GM21723 (cell line): Measurements from ENCODE around the gene AWAT1.
A peak's percentile ranks its signal among the peaks of the same experiment; 100 is the strongest.
"Not testable (repeated sequence)": the region's sequence is repeated elsewhere in the genome, so short reads cannot be mapped to it uniquely, and the experiment has no call there.

Experiments used
- ATAC-seq: cut with Tn5 transposase; IDR thresholded peaks from one replicate; pipeline ENCODE4 v1.9.1; 2021; ENCODE audit warnings: mild to moderate bottlenecking, moderate library complexity; ENCODE audit not compliant: unreplicated experiment

Gene AWAT1

GRCh38 chrX:70234355-70234754, at the start of gene AWAT1:
Gene AWAT1 (plus strand): TSS chrX:70234655. CDS start chrX:70234696, 41 bp downstream.
- no peak for ATAC-seq

DNA sequence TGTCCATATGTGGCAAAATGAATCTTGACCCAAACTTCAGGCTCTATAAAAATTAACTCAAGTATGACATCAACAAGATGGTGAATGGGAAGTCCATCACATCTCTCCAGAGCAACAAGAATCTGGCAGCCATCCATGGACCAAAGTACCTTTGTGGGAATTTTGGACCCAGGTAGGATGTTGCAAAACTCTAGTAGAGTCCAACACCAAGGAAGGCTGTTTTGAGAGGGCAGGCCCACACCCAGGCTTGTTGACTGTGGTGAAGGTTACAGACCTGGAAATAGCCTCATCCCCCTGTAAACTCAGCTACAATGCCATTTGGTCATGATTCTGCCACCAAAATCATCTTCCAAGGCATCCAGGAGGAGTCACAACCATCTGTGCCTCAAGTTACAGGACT, 44.2 kb upstream of the AWAT1 start:
- ATAC-seq: no peak

GRCh38 chrX:70196961-70197720, 37.3 kb upstream of the AWAT1 start:
- ATAC-seq: peak; percentile 86

DNA sequence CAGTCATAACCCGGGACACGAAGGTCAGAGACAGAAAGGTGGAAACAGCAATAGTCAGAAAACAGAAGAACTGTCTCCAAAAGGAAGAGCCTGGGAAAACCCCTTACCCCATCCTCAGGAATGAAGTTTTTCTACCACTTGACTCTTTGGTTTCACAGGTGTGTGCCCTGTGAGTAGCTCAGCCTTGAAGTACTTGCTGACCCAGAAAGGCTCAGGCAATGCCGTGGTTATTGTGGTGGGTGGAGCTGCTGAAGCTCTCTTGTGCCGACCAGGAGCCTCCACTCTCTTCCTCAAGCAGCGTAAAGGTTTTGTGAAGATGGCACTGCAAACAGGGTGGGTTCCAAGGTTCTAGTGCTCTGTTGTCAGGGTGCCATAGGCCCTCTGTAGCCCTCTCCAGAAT, 32.7 kb upstream of the AWAT1 start:
- ATAC-seq: no peak

GRCh38 chrX:70208479-70208878, 26.0 kb upstream of the AWAT1 start:
- no peak for ATAC-seq

GRCh38 chrX:70209570-70209969, 24.9 kb upstream of the AWAT1 start:
- ATAC-seq: not testable (repeated sequence)

GRCh38 chrX:70219938-70220764, 14.3 kb upstream of the AWAT1 start:
- no peak for ATAC-seq

DNA sequence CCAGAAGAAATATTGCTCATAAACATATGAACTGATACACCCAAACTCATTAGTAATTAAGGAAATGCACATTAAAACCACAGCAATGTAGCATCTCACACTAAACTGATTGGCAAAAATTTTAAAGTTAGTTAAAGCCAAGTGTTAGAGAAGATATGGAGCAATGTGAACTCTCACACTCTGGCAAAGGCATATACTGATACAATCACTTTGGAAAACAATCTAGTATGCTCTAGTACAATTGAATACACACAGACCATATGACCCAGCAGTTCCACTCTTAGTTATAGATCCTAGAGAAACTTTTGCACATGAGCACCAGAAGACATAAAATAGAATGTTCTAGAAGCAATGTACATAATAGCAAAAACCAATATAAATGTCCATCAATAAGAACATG, 8.4 kb upstream of the AWAT1 start:
- ATAC-seq: no peak

- ATAC-seq: no peak
Measured at GRCh38 chrX:70226687-70227086, 7.8 kb upstream of the AWAT1 start.

- ATAC-seq: no peak
Measured at GRCh38 chrX:70231666-70232065, 2.8 kb upstream of the AWAT1 start.

DNA sequence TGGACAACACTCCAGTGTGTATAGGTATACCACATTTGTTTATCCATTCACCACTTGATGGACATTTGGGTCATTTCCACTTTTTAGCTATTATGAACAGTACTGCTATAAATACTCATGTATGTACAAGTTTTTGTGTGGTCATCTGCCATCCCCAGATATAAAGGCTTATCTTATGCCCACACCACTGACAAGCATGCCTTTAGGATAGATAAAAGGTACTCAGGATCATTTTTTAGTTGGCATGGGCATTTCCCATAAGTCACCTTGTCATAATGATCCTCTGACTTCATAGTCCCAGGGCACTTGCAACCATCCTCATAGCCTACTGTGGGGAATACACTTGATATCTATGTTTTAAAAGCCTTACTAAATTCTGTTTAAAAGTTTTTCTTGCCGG, 6.3 kb downstream of the AWAT1 start:
- ATAC-seq: no peak

- no peak for ATAC-seq
Measured at GRCh38 chrX:70241501-70241900, 7.0 kb downstream of the AWAT1 start.

GRCh38 chrX:70243601-70244000, 9.1 kb downstream of the AWAT1 start:
- ATAC-seq: not testable (repeated sequence)

DNA sequence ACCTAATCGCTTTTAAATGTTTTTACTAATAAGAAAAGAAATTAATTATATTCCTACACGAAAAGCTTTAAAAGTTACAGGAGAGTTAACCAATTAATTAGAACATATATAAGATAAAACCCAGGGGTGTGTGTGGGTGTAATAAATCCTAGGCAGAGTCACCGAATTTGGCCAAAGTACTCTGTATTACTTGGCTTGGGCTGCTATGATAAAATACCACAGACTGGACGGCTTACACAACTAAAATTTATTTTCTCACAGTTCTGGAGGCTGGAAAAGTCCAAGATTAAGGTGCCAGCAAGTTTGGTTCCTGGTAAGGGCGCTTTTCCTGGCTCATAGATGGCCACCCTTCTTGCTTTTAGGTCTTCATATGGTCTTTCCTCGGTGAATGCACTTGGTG, 10.4 kb downstream of the AWAT1 start:
- no peak for ATAC-seq

DNA sequence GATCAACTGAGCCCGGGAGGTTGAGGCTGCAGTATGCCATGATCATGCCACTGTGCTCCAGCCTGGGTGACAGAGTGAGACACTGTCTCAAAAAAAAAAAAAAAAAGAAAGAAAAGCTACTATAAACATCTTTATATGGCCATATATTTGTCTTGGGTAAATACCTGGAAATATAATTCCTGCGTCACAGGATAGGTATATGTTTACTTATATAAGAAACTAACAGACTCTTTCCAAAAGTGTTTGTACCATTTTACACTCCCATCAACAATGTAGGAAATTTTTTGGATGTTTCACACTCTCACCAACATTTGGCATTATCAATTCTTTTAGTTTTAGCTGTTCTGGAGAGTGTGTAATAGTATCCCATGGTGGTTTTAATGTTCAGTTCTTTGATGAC, 12.8 kb downstream of the AWAT1 start:
- ATAC-seq: no peak

DNA sequence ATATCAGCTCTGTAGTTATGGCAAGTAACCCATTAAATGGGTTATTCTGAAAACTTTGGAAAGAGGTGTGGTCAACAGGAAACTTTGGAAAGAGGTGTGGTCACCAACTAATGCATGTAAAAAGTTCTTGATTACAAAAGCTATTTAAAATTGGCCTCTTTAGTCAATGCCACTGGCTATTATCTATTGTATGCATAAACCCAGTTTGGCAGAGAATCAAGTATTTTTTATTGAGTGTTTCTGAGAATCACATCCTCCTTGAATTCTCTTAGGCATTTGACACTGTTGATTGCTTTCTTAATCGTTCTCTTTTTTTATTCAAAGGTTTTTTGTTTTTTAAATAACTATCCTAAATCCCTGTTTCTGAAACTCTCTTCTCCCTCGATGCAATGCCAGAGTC, 18.0 kb downstream of the AWAT1 start:
- ATAC-seq: no peak

DNA sequence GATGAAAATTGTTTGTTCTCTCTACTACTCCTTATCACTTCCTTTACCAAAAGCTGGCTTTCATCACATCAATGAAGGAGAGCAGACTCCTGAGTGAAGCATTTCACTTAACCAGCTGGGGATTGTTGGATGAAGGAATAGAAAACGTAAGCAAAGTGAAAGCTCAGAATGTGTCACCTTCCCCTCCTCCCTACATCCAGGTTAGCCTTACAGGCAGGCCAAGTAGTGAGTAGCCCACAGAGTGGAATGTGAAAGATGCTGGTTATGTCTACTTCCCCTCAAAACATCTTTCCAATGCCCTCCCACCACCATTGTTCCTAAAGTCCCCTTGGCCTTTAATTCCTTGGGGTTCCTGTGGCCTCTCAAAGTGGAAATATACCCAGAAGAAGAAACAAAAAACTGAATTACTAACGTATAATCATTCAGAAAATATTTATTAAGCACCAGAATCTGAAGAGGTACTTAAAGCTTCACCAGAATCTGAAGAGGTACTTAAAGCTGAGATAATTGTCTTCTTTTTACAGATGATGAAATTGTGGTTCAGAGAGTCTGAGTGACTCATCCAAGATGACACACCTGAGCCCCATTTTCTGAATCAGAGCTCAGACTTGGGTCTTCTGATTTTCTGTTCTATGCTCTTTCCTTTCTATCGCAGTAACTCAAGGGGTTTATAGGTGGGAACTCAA, 19.1 kb downstream of the AWAT1 start:
- ATAC-seq: no peak

GRCh38 chrX:70254063-70254400, 19.6 kb downstream of the AWAT1 start:
- no peak for ATAC-seq

DNA sequence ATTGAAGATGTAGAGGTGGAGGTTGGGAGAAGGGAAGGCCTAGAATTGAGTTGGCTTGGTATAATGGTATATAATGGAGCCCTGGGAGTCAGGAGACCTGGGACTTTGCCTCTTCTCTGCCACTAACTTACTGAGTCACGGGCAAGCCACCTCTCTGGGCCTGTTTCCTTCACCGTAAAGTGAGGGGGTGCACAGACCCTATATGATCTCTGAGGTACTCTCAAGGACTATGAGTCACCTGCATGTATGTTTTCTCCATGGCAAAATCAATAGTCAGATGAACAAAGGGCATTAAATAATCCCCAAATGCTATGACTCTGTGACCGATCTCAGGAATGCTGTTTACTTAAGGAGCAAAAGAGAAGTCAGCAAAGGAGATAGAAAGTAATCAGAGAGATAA, 20.5 kb downstream of the AWAT1 start:
- ATAC-seq: no peak

- ATAC-seq: no peak
Measured at GRCh38 chrX:70255452-70255851, 21.0 kb downstream of the AWAT1 start.

- ATAC-seq: no peak
Measured at GRCh38 chrX:70257423-70258288, 23.2 kb downstream of the AWAT1 start.
